GM21390 (cell line): ENCODE data around the gene CRACR2B.

Source experiments
- ATAC-seq: cut with Tn5 transposase; IDR thresholded peaks from one replicate; pipeline ENCODE4 v1.9.1; 2021; ENCODE audit not compliant: unreplicated experiment

CRACR2B gene

DNA sequence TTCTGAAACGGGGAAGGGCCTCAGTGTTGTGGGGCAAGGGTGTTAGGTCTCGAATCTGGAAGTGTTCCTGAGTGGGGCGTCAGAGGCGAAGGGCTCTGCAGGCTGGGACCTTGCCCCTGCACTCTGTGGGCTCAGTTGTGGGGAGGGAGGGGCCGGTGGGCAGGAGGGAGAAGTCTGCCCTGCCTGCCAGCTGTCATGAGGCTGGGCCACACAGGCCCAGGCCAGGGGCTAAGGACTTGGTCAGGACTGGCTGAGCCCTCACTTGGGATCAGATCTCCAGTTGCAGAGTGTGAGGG lies at the start of gene CRACR2B:
CRACR2B (plus strand) TSS at position 23 of the 296 bp plus-strand sequence. CDS start 689 bp downstream, outside the sequence.
- no peak for ATAC-seq

DNA sequence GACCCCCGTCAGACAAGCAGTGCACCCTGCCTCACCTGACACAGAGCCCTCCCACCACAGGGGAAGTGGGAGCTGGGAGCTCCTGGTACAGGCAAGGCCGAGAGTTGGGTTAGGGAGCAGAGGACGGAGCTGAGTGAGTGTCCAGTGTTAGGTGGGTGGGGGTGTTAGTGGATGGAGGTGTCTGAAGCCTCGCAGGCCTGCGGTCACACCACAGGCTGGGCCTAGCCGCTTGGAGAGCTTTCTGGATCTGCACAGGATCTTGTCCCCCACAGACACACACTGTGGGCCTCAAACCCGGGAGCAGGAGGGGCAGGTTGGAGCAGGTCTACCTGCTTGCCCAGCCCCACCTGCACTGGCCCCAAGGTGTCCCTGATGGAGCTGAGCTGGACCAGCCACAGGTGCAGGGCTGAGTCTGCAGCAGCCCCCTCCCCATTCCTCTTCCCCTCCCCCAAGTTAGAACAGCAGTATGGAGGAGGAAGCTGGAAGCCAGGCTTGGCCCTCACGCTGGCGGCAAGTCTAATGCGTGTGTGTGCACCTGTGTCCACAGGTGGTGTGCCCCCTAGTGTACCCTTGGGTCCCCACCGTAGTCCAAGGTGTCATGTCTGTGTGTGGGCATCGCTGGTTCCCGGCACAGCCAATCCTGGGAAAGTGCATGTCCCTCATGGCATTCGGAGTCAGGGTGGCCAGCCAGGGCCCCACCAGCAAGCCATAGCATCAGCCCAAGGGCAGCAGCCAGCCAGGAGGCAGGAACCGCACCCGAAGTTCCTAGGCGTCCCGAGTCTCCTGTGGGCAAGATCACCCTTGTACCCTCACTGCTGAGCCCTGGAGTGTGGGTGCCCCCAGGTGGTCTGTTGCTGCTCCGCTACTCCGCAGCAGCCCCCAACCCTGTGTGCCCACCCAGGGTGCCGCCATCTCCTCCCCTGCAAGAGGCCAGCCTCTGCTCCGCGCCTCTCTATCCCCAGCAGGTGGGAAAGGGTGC lies 48.5 kb upstream of the CRACR2B start:
- no peak for ATAC-seq

DNA sequence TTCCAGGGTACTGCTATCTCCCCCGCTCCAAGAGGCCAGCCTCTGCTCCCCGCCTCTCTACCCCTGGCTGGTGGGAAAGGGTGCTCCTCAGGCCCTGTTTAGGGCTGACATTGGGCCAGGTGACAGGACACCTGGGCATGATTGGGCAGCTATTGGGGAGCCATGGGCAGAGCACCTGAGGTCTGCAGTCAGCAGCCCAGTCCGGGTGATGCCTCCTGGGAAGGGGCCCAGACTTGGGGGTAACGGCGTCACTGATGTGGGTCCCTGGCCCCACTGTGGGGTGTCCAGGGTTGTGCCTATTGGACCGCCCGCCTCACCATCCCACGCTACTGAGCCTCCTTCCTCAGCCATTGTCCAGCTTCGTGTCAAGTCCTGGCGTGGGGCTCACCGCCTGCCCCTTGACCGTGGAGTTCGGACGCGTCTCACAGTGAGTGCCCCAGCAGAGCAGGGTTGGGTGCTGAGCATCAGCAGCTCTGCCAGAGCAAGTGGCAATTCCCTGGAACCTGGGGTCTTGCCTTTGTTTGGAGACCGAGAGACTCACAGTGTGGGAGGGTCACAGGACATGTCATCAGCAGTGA lies 47.7 kb upstream of the CRACR2B start:
- no peak for ATAC-seq

DNA sequence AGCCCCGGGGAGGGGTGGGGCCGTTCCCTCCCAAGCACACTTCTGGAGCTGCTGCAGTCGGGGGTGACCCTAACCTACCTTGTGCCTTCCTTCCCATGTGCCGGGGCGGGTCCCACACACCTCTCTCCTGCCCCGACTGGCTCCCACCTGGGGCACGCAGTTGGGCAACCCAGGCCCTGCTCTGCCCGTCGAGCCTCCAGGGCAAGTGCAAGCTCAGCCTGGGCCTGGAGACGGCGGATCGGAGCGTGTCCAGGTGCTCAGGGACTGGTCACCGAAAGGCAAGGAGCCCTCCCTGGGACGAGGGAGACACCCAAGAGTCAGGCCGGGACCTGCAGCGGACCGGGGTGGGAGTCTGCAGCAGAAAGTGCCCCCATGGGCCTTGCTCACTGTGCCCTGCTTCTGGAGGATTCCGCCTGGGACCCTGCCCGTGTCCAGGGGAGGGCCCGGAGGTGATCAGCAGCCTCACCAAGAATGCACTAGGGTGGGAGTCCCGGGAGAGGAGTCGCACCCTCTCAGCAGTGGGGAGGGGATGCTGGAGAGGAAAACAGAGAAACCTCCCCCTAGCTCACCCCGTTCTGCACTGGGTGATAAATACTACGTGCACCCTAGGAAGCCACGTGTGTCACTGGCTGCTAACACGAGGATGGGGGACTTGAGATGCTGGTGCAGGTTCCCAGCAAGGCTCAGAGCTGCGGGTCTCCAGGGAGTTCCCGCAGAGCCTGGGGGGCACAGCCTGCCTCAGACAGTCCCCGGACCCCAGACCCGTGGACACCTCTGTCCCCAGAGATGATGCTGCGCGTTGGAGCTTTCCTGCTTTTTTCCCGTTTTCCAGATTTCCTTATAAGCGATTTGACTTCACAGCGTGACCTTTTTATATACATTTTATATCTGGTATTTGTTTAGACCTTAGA lies 45.2 kb upstream of the CRACR2B start:
- no peak for ATAC-seq

DNA sequence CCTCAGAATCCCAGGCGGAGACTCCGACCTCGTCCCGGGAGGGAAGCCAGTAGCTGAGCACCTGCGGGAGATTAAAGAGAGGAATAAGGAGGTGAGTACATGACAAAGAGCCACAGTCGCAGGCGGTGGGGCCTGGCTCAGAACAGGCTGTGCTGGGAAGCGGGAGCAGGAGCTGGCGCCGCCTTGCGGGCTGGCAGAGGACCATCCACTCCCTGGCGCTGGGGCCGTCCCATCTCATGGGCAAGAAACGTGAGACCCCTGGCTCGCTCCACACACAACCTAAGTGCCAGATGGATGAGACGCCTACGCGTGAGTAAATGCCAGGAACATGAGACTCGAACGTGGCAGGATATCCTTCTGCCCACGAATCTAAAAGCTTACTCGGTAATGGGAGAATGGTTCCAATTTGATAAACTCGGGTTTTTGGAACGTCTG lies 44.1 kb upstream of the CRACR2B start:
- ATAC-seq: no peak

DNA sequence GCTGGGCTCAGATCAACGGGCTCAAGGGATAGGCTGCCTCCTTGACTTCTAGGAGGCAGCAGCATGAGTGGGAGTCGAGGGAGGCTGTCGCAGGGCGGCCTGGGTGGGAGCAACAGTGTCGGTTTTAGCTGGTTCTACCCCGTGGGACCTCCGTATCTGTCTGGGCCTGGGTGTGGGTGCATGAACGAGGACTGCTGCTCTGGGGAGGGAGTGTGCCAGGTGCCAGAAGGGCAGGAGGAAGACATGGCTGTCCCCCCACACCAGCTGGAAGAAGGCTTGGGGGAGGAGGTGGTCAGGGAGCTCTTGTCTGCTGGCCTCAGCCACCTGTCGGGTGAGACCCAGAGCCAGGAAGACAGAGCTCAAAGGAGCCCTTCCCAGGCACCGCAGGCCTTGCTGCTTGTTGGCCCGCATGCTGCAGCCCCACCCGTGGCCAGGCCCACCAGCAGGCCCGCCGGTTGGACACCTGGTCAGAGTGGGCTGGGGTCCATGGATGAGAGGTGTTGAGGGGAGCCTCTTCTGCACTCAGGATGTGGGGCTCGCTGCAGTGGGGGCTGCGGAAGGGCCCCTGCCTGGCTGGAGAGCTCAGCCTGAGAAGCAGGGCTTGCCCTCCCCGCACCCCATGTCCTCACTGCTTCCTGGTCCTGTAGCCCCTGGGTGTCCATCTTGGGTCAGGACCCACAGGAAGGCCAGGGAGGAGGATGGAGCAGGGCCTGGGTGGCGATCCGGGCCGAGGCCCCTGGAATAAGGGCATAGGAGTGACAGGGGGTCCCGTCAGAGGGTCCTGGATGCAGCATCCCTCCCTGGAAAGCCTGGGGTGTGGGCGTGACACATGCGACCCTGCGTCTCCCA lies 41.3 kb upstream of the CRACR2B start:
- ATAC-seq: no peak

DNA sequence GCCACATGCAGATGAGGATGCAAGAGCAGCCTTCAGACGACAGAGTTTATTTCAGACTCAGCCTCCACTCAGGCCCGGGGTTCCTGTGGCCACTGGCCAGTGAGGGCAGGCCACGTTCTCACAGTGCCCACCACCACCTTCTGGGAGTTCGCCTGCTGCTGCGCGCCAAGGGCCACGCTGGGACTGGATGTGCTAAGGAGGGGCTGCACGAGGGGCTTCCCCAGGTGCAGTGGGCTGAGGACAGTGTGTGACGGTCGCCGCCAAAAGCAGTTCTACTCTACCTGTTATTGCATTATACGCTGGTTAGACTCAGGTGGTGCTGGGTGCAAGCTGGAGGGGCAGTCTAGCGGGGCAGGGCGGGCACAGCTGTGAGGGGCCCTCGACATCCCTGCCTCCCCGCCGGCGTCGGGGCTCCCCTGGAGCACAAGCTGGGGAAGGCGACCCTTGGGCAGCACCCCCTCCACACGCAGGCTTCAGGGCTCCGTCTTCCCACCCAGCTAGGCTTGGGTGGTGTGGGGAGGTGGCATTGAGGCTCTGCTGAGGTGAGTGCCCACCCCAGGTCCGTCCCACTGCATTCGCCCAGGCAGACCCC lies 40.5 kb upstream of the CRACR2B start:
- ATAC-seq: no peak

DNA sequence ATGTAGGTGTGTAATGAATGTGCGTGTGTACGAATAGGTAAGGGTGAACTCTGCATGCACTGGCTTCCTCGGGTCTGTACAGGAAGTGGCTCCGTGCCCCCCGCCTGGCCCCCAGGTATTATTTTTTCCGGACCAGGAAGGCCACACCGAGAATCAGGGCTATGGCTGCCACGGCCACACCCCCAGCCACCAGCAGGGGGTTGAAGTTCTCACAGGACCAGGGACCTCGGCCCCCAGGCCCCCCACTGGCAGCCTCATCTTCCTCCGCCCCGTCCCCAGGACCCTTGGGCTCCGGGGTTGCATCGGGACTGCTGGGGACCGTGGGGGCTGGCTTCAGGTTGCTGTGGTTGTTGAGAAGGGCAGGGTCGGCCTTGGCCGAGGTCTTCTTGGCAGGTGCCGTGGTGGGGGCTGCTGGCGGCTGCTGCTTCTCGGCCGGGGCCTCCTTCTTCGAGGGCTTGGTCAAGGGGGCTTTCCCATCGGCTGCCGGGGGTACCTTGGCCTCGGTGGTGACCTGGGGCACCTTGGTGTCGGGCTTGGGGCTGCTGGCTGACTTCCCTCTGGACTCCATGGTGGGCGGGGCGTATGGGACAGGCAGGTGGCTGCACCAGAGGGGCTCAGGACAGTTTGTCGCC lies 39.6 kb upstream of the CRACR2B start:
- ATAC-seq: no peak

DNA sequence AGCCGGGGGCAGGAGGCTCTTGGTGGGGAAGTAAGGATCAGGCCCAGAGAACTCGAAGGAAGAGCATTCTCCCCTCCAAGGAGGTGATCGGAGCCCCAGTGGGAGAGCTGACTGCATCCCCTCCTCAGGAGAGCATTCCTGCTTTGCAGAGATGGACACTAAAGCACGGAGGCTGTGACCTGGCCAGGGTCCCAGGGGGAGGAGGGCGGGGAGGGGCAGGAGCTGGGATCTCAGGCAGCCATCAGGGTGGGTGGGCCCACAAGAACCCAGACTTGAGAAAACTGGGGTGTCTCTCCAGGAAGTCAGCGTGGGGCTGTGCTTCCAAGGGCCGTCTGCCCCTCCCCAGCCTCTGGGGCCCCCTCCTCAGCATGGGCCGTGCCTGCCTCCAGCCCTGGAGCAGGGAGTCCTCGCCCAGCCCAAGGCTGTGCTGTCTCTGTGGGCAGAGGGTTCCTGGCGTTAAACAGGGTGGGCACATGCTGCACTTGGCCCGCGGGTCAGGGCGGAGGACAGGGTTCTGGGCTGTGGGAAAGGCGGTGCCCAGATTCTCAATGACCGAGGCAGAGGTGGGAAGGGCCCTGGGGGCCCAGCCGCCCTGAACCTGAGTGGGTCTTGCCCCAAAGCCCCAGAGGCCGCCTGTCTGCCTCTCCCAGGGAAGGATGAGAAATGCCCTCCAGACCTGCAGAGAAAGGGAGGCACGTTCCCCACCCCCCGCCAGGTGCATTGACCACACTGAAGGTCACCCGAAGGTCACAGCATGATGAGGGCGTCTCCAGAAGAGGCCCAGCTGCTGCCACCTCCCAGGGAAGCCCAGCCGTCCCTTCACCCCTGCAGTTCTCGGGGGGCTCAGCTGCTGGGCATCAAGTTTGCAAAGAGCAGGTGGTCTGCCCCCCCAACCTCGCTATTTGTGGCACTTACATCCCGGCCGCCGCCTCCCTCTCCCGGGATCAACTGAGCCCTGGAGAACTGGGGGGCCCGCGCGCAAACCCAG lies 38.5 kb upstream of the CRACR2B start:
- no peak for ATAC-seq

DNA sequence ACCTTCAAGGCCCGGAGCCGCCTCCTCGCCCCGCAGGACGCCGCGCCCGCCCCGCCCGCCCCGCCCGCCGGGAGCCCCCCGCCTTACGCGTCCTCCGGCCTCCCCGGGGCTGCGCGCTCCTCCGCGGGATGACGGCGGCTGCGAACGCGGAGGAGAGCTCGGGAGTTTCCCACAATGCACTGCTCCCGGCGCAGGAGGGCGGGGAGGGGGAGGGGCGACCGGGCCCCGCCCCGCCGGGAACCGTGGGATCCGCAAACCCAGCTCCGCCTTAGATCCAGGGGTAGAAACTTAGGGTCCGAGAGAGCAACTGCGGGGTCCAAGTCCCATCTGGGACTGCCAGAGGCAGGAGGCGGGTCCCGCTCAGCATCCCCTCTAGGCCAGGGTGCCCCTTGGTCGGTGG lies 37.8 kb upstream of the CRACR2B start, which contains the start of gene CEND1:
CEND1 (minus strand) TSS at position 148 of the 400 bp plus-strand sequence. CDS start 1,514 bp downstream, outside the sequence.
- no peak for ATAC-seq

DNA sequence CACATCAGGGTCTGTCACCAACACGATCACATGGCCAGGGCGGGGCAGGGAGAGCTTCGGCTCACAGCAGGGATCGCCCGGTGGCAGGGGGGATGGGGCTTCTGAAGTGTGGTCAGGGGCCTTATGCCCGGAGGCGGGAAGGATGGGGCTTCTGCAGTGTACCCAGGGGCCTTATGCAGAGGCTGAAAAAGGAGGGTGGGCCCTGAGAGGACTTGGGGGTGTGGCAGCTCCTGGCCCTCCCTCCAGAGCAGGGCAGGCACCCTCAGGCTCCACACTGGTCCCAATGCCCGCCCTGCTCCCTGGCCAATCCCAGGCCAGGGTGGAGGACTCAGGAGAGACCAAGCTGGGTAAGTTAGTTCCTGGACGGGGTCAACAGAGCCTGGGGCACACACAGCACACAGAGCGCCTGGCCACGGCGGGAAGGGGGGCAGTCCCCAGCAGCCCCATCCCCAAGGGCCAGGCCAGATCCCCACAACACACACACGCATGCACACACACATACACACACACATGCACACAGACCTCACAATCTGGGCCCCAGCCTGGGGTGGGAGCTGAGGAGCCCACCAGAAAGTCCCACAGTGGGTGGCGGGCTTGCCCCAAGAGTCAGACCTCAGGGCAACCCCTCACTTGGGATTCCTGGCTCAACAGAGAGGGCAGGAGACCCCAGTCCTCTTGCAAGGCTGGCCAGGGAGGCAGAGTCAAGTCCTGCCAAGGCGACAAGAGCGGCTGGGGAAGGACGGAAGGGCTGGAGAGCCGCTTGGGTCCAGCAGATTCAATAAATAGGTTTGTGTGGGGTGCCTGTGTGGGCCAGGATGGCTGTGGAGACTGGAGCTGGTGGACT lies 36.8 kb upstream of the CRACR2B start:
- no peak for ATAC-seq

DNA sequence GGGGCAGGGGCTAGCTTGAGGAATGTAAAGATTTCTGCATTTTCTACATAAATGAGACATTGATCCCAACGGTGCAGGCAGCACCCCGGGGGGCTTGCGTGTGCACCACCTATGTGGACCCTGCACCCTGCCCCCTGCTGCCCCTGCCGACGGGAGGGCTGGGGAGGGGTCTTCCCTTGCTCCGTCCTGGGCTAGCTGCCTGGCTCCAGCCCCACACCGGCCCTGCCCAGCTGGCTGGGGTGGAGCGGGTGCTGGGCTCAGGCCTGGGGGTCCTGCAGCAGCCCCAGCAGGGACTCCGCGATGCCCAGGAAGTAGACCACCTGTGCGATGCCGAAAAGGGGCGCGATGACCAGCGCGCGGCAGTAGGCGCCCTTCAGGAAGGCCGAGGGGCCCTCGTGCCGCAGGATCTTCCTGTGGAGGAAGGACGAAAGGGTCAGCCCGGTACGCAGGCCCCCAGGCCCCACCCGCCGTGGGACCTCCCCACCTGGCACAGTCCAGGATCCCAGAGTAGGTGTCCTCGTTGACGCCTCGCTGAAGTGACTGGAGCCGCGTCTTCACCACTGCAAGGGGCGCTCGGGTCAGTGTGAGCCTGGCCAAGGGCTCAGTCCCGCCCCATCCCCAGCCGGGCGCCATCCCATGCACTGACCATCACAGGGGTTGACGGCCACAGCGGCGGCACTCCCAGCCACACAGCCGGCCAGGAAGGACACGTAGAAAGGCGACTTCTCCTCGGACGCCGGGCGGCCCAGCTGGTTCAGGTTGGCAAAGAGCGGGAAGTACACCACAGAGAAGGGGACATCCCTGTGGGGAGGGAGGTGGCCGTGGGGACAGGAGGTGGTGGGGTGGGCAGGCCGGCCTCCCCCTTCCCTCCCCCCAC lies 35.8 kb upstream of the CRACR2B start:
- ATAC-seq: no peak

DNA sequence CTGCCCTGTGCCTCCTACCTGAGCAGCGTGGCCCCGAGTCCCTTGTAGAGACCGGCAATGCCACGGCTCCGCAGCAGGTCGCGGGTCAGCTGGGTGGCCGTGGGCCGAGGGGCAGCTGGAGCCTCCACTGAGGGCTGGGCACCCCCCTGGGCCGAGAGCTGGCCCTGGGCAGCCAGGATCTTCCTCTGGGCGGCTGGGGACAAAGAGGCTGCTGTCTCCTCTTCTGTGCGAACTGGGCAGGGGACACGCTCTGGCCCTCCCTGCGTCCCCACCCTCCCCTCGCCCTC lies 35.2 kb upstream of the CRACR2B start:
- no peak for ATAC-seq

DNA sequence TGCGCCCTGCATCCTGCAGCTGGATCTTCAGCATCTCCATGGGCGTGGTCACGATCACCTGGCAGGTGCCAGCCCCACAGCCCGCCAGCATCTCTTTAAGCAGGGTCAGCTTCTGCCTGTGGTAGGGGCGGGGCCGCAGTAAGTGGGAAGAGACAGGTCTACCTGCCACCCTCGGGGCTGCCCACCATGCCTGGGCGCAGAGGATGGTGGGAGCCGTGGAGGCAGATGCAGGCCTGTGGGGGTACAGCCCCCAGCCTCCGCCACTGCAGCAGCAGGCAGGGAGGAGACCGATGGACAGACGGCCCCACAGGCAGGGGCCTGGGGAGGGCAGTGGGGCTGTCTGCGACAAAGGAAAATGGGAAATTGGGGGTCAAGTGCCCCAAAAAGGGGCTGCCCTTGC lies 34.8 kb upstream of the CRACR2B start:
- no peak for ATAC-seq

DNA sequence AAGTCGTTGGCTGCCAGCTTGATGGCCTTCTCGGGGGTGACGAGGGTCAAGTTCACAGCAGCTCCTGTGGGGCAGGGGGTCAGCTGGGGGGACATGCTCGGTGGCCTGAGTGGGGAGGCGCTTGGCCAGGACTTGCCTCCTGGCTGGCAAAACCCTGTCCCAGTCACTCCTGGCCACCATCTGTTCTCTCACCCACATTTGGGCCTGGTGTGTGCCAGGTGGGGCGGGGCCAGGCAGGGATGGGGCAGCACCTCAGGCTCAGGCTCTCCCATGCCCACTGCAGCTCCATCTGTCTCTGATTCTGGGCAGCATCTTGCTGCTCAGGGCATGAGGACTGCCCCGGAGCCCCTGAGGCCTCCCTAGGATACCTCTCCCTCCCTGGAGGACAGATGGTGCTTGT lies 34.2 kb upstream of the CRACR2B start:
- ATAC-seq: no peak

DNA sequence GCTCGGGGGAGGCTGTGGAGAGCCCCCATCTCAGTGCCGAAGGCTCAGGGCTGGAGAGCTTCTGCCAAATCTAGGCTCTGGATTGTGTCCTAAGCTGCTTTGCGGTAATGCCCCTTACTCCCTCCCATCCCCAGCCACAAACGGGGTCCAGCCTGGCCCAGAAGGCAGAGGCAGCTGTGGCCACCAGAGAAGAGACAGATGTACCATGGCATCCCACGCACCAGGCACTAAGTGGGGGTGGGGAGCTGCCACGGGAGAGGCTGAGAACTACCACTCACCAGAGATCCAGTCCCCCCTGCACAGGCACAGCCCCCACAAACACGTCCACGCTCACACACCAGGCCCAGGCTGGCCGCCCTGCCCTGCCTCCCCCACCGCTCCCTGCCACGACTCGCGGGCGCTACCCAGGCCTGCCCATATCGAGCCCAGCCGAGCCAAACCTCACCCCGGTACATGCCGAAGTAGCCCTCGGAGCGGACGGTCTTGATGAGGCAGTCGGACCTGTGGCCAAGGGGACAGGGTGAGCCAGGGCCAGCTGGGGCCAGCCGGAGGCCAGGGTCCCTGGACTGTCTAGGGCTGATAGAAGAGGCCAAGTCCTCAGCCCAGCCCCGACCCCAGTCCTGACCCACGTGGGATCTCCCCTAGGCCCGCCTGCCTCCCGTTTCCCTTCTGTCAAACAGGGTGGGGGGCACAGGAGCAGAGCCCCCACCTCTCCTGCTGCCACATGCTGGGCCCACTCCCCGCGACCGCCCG lies 33.5 kb upstream of the CRACR2B start:
- ATAC-seq: no peak
